Loucy (cell line): ENCODE data around the gene AGBL4.

Source experiments
- EZH2phosphoT487 ChIP-seq: fragments of 200-600 bp; IDR thresholded peaks from 2 replicates; pipeline ENCODE4 v1.6.1; 2018; ENCODE audit warnings: antibody characterized with exemption, mild to moderate bottlenecking, moderate library complexity, borderline replicate concordance
- TF ChIP-seq, protein P1 (sequence below): fragments of 200-600 bp; sonication (generic); conservative IDR thresholded peaks from 2 replicates; pipeline ENCODE4 v1.5.1; 2014; ENCODE audit warnings: mild to moderate bottlenecking, antibody characterized with exemption, low read length

DNA sequence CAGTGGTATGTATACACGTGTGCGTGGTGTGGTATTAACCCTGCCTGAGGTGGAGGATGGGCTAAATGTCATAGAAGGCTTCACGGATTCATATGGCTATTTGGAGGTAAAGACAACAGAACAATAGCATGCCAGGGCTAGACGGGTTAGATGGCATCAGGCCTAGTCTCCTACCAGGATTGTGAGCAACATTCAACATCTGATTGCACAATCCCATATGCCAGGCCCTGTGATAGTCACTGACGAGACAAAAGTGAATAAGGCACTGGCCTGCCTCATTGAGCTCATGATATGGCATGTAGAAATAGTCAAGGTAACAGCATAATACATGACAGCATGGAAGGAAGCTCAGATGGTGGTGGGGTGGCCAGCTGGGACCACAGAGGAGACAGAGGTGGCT lies 1079.9 kb downstream of the AGBL4 start:
- TF ChIP-seq, protein P1, sequence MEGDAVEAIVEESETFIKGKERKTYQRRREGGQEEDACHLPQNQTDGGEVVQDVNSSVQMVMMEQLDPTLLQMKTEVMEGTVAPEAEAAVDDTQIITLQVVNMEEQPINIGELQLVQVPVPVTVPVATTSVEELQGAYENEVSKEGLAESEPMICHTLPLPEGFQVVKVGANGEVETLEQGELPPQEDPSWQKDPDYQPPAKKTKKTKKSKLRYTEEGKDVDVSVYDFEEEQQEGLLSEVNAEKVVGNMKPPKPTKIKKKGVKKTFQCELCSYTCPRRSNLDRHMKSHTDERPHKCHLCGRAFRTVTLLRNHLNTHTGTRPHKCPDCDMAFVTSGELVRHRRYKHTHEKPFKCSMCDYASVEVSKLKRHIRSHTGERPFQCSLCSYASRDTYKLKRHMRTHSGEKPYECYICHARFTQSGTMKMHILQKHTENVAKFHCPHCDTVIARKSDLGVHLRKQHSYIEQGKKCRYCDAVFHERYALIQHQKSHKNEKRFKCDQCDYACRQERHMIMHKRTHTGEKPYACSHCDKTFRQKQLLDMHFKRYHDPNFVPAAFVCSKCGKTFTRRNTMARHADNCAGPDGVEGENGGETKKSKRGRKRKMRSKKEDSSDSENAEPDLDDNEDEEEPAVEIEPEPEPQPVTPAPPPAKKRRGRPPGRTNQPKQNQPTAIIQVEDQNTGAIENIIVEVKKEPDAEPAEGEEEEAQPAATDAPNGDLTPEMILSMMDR, result no peak
- TF ChIP-seq EZH2phosphoT487, result no peak
